Activated CD4-positive, alpha-beta memory T cell treated with anti-CD3 and anti-CD28 coated beads for 36 hours (primary cell): Measurements from ENCODE around the gene NEUROG1. TPM values are rescaled to one million over a fixed set of nuclear protein-coding genes. Genes with fewer than 3 reads are reported as not detected.

Source experiments
- CTCF ChIA-PET: fragments of 350-600 bp; sonication (Branson Sonifier 250); formaldehyde crosslinking; loops from one replicate; lab custom pipeline; 2021; ENCODE audit warnings: antibody characterized with exemption, inconsistent platforms; lab: Charles Lee
- POLR2A ChIA-PET: fragments of 350-600 bp; sonication (Branson Sonifier 250); formaldehyde crosslinking; loops from one replicate; lab custom pipeline; 2021; ENCODE audit warnings: antibody characterized with exemption; lab: Charles Lee
- DNase-seq: peaks from one replicate; pipeline ENCODE4 v3.0.0-alpha.2; 2020
- H3K27ac Mint-ChIP-seq: one replicate; pipeline ENCODE4 v1.8.0; 2021; ENCODE audit warnings: mixed read lengths
- H3K27me3 Mint-ChIP-seq: one replicate; pipeline ENCODE4 v1.8.0; 2021; ENCODE audit warnings: mixed read lengths
- H3K36me3 Mint-ChIP-seq: one replicate; pipeline ENCODE4 v1.8.0; 2021; ENCODE audit warnings: mixed read lengths
- H3K4me1 Mint-ChIP-seq: one replicate; pipeline ENCODE4 v1.8.0; 2021; ENCODE audit warnings: low read depth, mixed read lengths
- H3K4me3 Mint-ChIP-seq: one replicate; pipeline ENCODE4 v1.8.0; 2021; ENCODE audit warnings: mild to moderate bottlenecking, mixed read lengths
- H3K9me3 Mint-ChIP-seq: one replicate; pipeline ENCODE4 v1.8.0; 2021; ENCODE audit warnings: mixed read lengths
- intact Hi-C: fragments of 100-400 bp; cut with micrococcal nuclease; formaldehyde crosslinking; loops from one replicate; pipeline ENCODE4 v1.15.1; 2023
- total RNA-seq, 2 experiments: library from RNA; stranded (reverse); gene quantifications; one replicate each; pipeline ENCODE4 v1.2.3, GENCODE V29; 2021

NEUROG1 gene
- total RNA-seq, 2 experiments from 2014 or later, result not detected

GRCh38 chr5:135490245-135491037 lies 45.3 kb downstream of the NEUROG1 start:
- Mint-ChIP-seq H3K4me3 (no peak overlapping the region), H3K27me3 (peaks cover 73% of the 10 kb centered on the region), H3K36me3 (no peaks in the 10 kb centered on the region), H3K4me1 (peaks cover 3% of the 10 kb centered on the region), H3K27ac (no peak overlapping the region), H3K9me3 (no peaks in the 10 kb centered on the region)
- DNase-seq, result peak; percentile 14
- POLR2A ChIA-PET, result no interaction called here
- CTCF ChIA-PET, result interaction anchor here (0.7 to 1.4 kb wide), 3 partner anchors 24 to 338 kb away, joined by 3 to 4 read pairs (median 4); no protein-coding TSS in a partner anchor
- intact Hi-C loops, result no loop called here

- H3K27me3 Mint-ChIP-seq, result peaks cover 78% of the 10 kb centered on the region
- intact Hi-C loops, result loop anchor here (5.0 kb wide), 1 partner anchor 58 kb away; no protein-coding TSS in a partner anchor
- no peak overlapping the region for H3K27ac Mint-ChIP-seq
- ChIA-PET POLR2A (no interaction called here), CTCF (interaction anchor here (0.7 to 1.4 kb wide), 3 partner anchors 23 to 339 kb away, joined by 3 to 4 read pairs (median 4); no protein-coding TSS in a partner anchor)
- peaks cover 3% of the 10 kb centered on the region for H3K4me1 Mint-ChIP-seq
- DNase-seq, result no peak
- H3K9me3 Mint-ChIP-seq, result no peaks in the 10 kb centered on the region
- H3K36me3 Mint-ChIP-seq, result no peaks in the 10 kb centered on the region
- no peak overlapping the region for H3K4me3 Mint-ChIP-seq
Observed at GRCh38 chr5:135489466-135490244, 46.1 kb downstream of the NEUROG1 start.

- Mint-ChIP-seq H3K9me3 (no peaks in the 10 kb centered on the region), H3K27ac (no peak overlapping the region), H3K4me3 (no peak overlapping the region), H3K27me3 (peaks cover 74% of the 10 kb centered on the region), H3K4me1 (peaks cover 3% of the 10 kb centered on the region), H3K36me3 (no peaks in the 10 kb centered on the region)
- DNase-seq, result no peak
- CTCF ChIA-PET, result interaction anchor here (1.3 kb wide), 1 partner anchor 77 kb away, joined by 6 read pairs; no protein-coding TSS in a partner anchor
- POLR2A ChIA-PET, result no interaction called here
- intact Hi-C loops, result loop anchor here (5.0 kb wide), 1 partner anchor 58 kb away; no protein-coding TSS in a partner anchor
Observed at GRCh38 chr5:135488727-135489465, 46.9 kb downstream of the NEUROG1 start.

GRCh38 chr5:135487839-135488514 lies 47.8 kb downstream of the NEUROG1 start:
- H3K4me3 Mint-ChIP-seq, result no peak overlapping the region
- H3K27me3 Mint-ChIP-seq, result peaks cover 70% of the 10 kb centered on the region
- POLR2A ChIA-PET, result no interaction called here
- H3K27ac Mint-ChIP-seq, result no peak overlapping the region
- CTCF ChIA-PET, result interaction anchor here (1.0 to 1.3 kb wide), 3 partner anchors 21 to 78 kb away, joined by 3 to 6 read pairs (median 3); no protein-coding TSS in a partner anchor
- H3K9me3 Mint-ChIP-seq, result no peaks in the 10 kb centered on the region
- no peak for DNase-seq
- no peaks in the 10 kb centered on the region for H3K36me3 Mint-ChIP-seq
- H3K4me1 Mint-ChIP-seq, result peaks cover 3% of the 10 kb centered on the region
- intact Hi-C loops, result loop anchor here (5.0 kb wide), 1 partner anchor 59 kb away; no protein-coding TSS in a partner anchor

GRCh38 chr5:135487037-135487395 lies 48.7 kb downstream of the NEUROG1 start:
- intact Hi-C loops, result loop anchor here (5.0 kb wide), 1 partner anchor 60 kb away; no protein-coding TSS in a partner anchor
- peaks cover 61% of the 10 kb centered on the region for H3K27me3 Mint-ChIP-seq

GRCh38 chr5:135486131-135487036 lies 49.4 kb downstream of the NEUROG1 start:
- ChIA-PET POLR2A (no interaction called here), CTCF (interaction anchor here (1.0 kb wide), 2 partner anchors 20 to 74 kb away, joined by 3 read pairs; no protein-coding TSS in a partner anchor)
- intact Hi-C loops, result loop anchor here (5.0 kb wide), 1 partner anchor 61 kb away; no protein-coding TSS in a partner anchor
- no peaks in the 10 kb centered on the region for H3K9me3 Mint-ChIP-seq
- H3K27me3 Mint-ChIP-seq, result peaks cover 57% of the 10 kb centered on the region
- no peaks in the 10 kb centered on the region for H3K36me3 Mint-ChIP-seq
- H3K4me3 Mint-ChIP-seq, result no peak overlapping the region
- no peak for DNase-seq
- H3K4me1 Mint-ChIP-seq, result peaks cover 3% of the 10 kb centered on the region
- no peak overlapping the region for H3K27ac Mint-ChIP-seq

More at GRCh38 chr5:135487037-135487395, 48.7 kb downstream of the NEUROG1 start:
- H3K4me1 Mint-ChIP-seq, result peaks cover 3% of the 10 kb centered on the region
- no peaks in the 10 kb centered on the region for H3K9me3 Mint-ChIP-seq
- H3K36me3 Mint-ChIP-seq, result no peaks in the 10 kb centered on the region
- ChIA-PET CTCF (interaction anchor here (1.0 kb wide), 2 partner anchors 20 to 73 kb away, joined by 3 read pairs; no protein-coding TSS in a partner anchor), POLR2A (no interaction called here)
- H3K4me3 Mint-ChIP-seq, result no peak overlapping the region
- DNase-seq, result no peak
- no peak overlapping the region for H3K27ac Mint-ChIP-seq

GRCh38 chr5:135484674-135485086 lies 51.1 kb downstream of the NEUROG1 start:
- no peak overlapping the region for H3K4me3 Mint-ChIP-seq
- H3K9me3 Mint-ChIP-seq, result no peaks in the 10 kb centered on the region
- H3K4me1 Mint-ChIP-seq, result no peaks in the 10 kb centered on the region
- intact Hi-C loops, result loop anchor here (5.0 kb wide), 1 partner anchor 63 kb away; no protein-coding TSS in a partner anchor
- ChIA-PET POLR2A (no interaction called here), CTCF (no interaction called here)
- H3K36me3 Mint-ChIP-seq, result no peaks in the 10 kb centered on the region
- no peak overlapping the region for H3K27ac Mint-ChIP-seq
- DNase-seq, result no peak
- peaks cover 43% of the 10 kb centered on the region for H3K27me3 Mint-ChIP-seq

Other genes with a start within 250 kb of the NEUROG1 start
- 100 to 1,000 TPM; 159 to 161 TPM for gene MACROH2A1, start 136.7 kb downstream of the NEUROG1 start, total RNA-seq
- gene DCANP1, start 88.6 kb downstream of the NEUROG1 start, total RNA-seq, result not detected
- not detected for gene TIFAB, start 83.6 kb downstream of the NEUROG1 start, total RNA-seq
- gene CXCL14, start 43.0 kb upstream of the NEUROG1 start, total RNA-seq, result not detected